HG03558 (cell line): ENCODE results near the gene SH3GLB2.
A peak's percentile ranks its signal among the peaks of the same experiment; 100 is the strongest.
"Not testable (repeated sequence)": the region's sequence is repeated elsewhere in the genome, so short reads cannot be mapped to it uniquely, and the experiment has no call there.

Source experiments
- ATAC-seq: cut with Tn5 transposase; IDR thresholded peaks from one replicate; pipeline ENCODE4 v1.9.1; 2021; ENCODE audit warnings: moderate number of reproducible peaks; ENCODE audit not compliant: unreplicated experiment; ENCODE audit errors: extremely low read depth

The SH3GLB2 gene

DNA sequence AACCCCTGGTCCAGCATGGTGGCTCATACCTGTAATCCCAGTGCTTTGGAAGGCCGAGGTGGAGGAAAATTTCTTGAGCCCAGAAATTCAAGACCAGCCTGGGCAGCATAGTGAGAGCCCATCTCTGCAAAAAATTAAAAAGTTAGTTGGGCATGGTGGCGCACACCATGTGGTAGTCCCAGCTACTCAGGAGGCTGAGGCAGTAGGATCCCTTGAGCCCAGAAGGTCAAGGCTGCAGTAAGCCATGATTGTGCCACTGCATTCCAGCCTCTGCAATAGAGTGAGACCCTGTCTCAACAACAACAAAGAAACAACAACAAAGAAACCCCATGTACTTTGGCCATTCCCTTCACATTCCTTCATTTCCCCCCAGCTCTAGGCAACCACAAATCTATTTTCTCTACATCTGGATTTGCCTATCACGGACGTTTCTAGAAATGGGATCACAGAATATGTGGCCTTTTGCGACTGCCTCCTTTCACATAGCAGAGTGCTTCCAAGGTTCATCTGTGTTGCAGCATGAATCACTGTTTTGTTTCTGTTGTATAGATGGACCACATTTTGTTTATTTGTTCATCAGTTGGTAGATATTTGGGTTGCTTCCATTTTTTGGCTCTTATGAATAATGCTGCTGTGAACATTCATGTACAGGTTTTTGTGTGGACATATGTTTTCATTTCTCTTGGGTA lies 26.2 kb upstream of the SH3GLB2 start:
- ATAC-seq: no peak

DNA sequence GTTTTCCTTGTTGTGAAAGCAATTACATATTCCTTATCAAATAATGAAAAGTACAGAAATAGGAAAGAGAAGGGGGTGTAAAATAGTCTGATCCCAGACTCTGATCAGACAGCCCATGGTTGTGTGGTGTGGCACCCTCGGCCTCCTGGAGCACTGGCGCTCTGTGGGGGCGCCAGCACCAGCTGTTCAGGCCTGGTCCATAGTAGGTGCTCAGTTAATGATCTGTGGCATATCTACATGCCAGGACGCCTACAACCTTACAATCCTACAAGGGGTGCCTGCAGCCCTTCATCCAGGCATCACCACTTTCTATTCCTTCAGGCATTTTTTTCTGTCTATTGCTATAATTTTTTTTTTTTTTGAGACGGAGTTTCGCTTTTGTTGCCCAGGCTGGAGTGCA lies 24.9 kb upstream of the SH3GLB2 start:
- no peak for ATAC-seq

DNA sequence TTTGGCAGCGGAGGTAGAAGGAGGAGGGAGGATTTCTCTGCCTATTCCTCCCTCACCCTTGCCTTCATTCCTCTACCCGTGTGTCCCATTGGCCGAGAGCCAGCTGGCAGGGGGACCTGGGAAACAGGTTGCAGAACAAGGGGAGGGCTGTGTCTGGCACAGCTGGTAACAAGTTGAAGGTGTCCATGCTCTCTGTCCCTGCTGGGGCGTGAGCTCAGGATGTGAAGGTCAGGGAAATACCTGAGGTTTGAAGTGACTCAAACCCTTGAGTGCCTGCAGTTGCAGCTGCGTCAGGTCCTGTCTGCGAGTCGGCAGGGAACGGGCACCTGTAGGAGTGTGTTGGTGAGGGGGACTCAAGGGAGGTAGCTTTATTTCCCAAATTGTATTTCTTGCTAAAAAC lies 24.5 kb upstream of the SH3GLB2 start:
- ATAC-seq: no peak

GRCh38 chr9:129042016-129042415 lies 13.9 kb upstream of the SH3GLB2 start:
- ATAC-seq: no peak

DNA sequence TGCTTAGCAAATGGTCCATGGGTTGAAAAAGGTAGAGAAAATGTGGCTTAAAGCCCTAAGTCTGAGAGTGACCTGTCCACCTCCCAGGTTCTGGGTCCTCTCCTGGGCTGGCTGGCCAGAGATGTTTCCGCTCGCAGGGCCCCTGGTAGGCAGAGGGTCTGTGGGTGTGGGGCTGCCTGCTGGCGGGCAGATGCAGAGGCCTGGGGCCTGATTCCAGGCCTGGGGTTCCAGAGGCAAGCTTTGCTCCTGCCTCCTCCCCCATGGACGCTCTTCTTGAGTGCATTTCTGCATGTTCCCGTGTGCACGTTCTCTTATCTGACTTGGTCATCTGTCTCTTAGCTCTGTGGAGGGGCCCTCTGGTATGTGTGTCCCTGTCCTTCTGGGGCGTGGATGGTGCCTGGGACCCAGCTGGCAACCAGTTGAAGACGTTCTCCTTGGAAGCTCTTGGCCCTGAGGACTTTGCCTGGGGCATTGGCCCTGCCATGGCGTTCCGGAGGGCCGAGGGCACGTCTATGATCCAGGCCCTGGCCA lies 12.0 kb upstream of the SH3GLB2 start:
- ATAC-seq: no peak

GRCh38 chr9:129038109-129038852 lies 10.2 kb upstream of the SH3GLB2 start:
- ATAC-seq: no peak

- no peak for ATAC-seq
Observed at GRCh38 chr9:129037767-129038098, 9.6 kb upstream of the SH3GLB2 start.

GRCh38 chr9:129036923-129037766 lies 9.0 kb upstream of the SH3GLB2 start:
- no peak for ATAC-seq

DNA sequence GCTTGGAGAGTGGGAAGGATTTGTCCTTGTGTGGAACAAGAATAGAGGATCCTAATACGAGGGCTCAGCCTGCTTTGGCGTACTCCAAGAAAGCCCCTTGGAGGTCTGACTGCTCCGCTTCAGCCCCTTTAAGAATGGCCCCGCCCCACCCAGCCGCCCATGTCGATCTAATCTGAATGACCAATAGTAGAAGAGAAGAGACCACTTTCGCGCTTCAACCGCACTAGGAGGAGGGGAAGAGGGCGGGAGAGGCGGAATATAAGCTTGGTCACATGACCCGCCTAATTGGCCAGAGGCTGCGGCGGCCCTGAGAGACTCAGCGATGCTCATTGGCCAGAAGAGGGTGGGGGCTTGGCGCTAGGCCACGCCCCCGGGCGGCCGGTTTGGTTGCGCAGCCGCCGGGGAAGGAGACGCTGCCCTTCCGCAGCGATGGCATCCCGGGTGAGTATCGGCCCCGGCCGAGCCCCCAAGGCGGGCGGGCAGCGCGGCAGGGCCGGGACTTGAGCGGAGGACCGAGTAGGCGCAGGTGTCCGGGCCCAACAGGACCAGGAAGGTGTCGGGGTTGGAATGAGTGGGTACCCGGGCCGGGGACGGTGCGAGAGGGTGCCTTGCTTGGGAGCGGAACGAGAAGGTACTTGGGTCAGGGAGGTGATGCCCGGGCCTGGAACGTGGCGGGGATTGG lies 8.3 kb upstream of the SH3GLB2 start, which contains the start of gene MIGA2:
Gene MIGA2, plus strand, starts transcription at position 386 of the 682 bp plus-strand sequence. CDS start 3,969 bp downstream, outside the sequence.
- peak; percentile 87 for ATAC-seq

GRCh38 chr9:129035838-129036237 lies 7.7 kb upstream of the SH3GLB2 start:
- ATAC-seq: not testable (repeated sequence)

DNA sequence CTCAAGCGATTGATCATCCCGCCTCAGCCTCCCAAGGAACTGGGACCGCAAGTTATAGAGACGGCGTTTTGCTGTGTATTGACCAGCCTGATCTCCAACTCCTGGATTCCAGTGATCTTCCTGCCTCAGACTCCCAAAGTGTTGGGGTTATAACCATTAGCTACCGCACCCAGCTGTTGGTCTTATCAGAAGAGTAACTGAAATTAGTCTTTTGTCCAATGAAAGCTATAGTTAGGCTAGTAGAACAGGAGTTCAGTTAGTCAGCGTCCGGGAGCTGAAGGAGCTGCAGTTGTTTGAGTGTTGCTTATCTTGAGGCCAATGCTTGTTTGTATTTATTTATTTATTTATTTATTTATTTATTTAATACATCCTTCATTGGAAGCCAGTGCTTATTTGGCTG lies 5.1 kb upstream of the SH3GLB2 start:
- ATAC-seq: no peak

DNA sequence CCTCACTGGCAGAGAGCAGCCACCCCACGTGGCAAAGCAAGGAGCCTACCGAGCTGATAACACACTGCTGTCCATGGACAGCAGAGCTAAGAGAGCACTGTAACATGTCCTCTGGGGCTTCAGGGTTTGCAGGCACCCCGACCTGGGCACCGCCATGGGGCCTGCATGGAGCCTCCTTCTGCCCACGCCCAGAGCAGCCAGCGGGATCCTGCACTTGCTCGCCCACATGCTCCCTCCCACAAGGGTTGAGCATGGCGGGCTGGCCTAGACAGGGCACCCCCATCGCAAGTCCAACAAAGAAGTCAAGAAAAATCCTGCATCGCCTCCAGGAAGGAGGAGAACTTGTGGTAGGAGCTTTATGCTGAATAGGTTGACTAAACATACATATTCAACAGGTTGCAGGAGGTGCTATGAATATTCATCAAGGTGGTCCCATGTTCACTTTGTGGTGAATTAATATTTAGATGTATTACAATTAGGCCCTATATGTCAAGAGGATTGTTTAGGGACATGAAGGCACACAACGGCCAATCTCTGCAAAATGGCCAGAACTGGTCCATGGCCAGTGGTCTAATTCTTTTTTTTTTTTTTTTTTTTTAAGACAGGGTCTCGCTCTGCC lies 4.5 kb upstream of the SH3GLB2 start:
- ATAC-seq: no peak

GRCh38 chr9:129031514-129031913 lies 3.4 kb upstream of the SH3GLB2 start:
- ATAC-seq: no peak

DNA sequence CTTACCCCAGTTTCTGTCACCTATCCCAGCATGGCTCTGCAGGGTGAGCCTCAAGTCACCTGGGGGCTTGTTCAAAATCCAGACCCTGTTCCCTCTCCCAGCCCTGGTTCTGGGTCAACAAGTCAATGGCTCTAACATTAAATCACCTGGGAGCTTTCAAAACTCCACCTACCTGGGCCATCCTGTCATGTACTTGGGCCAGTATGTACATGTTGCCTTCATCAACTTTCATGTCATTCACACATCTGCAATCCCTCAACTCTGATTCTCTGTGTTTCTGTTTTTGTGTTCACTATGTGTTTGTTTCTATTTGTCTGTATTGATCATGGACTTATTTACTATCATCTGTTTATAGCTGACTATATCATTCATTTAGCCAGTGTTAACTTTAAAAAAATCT lies 2.1 kb upstream of the SH3GLB2 start:
- ATAC-seq: no peak

DNA sequence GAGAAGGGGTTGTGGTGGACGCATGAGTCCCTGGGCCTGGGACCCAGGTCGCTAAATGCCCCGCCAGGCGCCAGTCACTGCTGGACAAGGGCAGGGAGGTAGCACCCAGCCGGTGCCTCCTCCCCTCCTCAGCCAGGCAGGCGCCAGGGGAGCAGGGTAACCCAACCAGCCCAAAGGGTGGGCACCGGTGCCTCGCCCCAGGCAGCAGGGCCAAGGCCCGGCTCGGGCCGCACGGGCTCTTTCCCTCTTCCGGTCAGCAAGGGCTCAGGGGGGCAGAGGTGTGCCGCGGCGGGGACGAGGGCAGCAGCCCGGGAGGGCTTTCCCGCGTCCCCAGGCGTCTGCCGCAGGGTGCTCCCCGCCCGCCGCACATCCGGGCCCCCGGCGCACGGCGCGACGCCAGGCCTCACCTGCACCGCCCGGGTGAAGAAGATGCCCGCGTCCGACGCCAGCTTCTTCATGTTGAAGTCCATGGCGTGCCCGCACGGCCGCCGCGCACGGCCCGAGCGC lies 393 bp downstream of the SH3GLB2 start:
- ATAC-seq: peak; percentile 21

DNA sequence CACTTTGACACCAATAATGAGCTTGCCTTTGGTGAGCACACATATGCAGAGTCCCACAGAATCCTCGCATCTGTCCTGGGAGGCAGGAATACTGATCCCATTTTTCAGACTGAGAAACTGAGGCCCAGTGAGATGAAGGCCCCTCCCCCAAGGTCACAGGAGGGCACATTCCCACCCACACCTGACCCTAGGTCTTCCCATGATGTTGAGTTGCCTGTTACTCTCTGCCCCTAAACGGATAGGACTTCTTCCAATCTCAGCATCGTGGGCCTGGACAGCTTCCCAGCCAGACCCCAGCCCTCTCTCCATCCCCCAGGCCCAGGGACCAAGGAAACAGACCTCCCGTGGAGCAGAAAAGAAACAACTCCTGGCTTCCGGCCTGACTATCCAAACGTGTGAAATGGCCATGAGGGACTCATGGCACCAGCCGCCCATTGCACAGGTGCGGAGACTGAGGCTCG lies 877 bp downstream of the SH3GLB2 start:
- no peak for ATAC-seq

DNA sequence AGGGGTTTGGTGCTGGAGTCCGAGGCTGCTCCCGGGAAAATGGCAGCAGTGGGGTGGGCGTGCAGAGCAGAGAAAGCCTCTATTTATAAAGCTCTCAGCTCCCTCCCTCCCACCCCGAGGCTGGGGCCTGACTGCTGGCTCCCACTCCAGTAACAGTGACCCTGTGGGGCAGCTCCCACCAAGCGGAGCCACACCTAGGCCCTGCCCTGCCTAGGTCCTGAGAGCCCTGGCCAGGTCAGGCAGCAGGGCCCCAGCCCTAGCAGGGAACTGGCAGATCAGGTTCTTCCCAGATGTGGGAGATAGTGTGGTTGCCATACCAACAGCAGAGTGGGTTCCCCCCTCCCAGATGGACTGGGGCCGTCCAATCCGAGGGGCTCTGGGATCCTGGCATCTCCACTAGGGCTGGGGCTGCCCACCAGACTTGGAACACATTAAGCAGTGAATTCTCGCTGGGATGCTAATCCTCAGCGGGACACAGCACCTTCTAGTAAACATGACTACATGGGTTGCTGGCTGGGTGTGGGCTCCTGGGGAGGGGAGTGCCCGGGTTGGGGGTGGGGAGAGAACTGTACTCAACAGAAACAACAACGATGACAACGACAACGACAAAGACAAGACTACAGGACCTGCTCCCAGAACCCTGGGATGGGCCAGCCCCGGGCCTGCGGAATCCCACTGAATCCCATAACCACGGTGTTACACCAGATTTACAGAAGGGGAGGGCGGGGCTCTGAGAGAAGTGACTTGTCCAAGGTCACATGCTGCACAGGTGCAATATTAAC lies 1.5 kb downstream of the SH3GLB2 start:
- no peak for ATAC-seq

DNA sequence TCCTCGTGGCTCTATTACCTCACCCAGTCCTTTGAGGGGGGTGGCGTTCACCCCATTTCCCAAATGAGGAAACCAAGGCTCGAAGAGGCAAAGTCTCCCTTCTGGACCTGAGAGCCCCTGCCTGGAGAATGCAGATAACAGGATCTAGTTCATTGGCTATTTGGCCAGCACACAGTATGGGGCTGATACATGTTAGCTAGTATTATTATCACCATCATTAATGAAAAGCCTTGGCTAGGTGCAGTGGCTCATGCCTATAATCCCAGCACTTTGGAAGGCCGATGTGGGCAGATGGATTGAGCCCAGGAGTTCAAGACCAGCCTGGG lies 4.3 kb downstream of the SH3GLB2 start:
- ATAC-seq: no peak
